Sigmoid colon (tissue), 7 donors: Measurements from ENCODE around the gene SCNM1. TPM values are rescaled to one million over a fixed set of nuclear protein-coding genes. Genes with fewer than 3 reads are reported as not detected.

Experiments used
- DNase-seq: peaks from one replicate; pipeline ENCODE4 v3.0.0-alpha.2; 2019
- H3K27ac ChIP-seq, 4 donors: fragments of 200-600 bp; sonication (generic); one replicate each; pipeline ENCODE4 v1.5.1; 2016 to 2019; ENCODE audit warnings: mild to moderate bottlenecking in 1 of 4
- H3K27me3 ChIP-seq, 3 donors: fragments of 200-600 bp; sonication (generic); one replicate each; pipeline ENCODE4 v1.5.1; 2019; ENCODE audit warnings: mild to moderate bottlenecking in 1 of 3
- H3K36me3 ChIP-seq, 4 donors: fragments of 200-600 bp; sonication (generic); one replicate each; pipeline ENCODE4 v1.5.1; 2016 to 2019
- H3K4me1 ChIP-seq, 4 donors: fragments of 200-600 bp; sonication (generic); one replicate each; pipeline ENCODE4 v1.5.1; 2017 to 2019
- H3K4me3 ChIP-seq, 4 donors: fragments of 200-600 bp; sonication (generic); one replicate each; pipeline ENCODE4 v1.5.1; 2017 to 2019; ENCODE audit warnings: mild to moderate bottlenecking in 2 of 4, moderate library complexity in 1 of 4
- H3K9me3 ChIP-seq, 4 donors: fragments of 200-600 bp in 3 of 4; sonication (generic) in 3 of 4; one replicate each; pipeline versions ENCODE4 v1.5.1 to v1.6.1; 2013 to 2019
- EP300 ChIP-seq, 4 donors: sonication (generic); formaldehyde crosslinking; IDR thresholded peaks; one replicate each; pipeline ENCODE4 v1.6.1; 2017; ENCODE audit warnings: antibody characterized with exemption in 4 of 4
- POLR2A ChIP-seq, 2 donors: fragments of 450-650 bp; IDR thresholded peaks; one replicate each; pipeline ENCODE4 v1.6.1; 2016; ENCODE audit warnings: antibody characterized with exemption in 2 of 2, mild to moderate bottlenecking in 2 of 2, moderate library complexity in 2 of 2
- POLR2AphosphoS5 ChIP-seq, 4 donors: sonication (generic); formaldehyde crosslinking; IDR thresholded peaks; one replicate each; pipeline ENCODE4 v1.6.1; 2017; ENCODE audit warnings: antibody characterized with exemption in 4 of 4
- WGBS, 2 donors: extraction: QIAGEN DNeasy Blood & Tissue Kit; methylation state at CpG; one replicate each; pipeline ENCODE4 v1.1.7; 2013; 5-methylcytosine and 5-hydroxymethylcytosine counted together
- intact Hi-C: fragments of 100-400 bp; cut with DNase I; formaldehyde crosslinking; loops from one replicate; pipeline ENCODE4 v1.15.1; 2023
- polyA plus RNA-seq, 3 donors: library from polyadenylated mRNA; stranded (reverse); fragments of 200-250 nt; gene quantifications; one replicate each; pipeline ENCODE4 v1.2.3, GENCODE V29; 2013
- total RNA-seq, 4 donors: library from RNA; depleted of rRNA; stranded (reverse); fragments of >200 nt; gene quantifications; one replicate each; pipeline ENCODE4 v1.1.0, GENCODE V29; 2016
- TF ChIP-seq, protein P1 (sequence below), 4 experiments: fragments of 450-650 bp in 3 of 4; fragments of 200-600 bp in 1 of 4; IDR thresholded peaks; one replicate each; pipeline ENCODE4 v1.5.1; 2016 to 2019; ENCODE audit warnings: antibody characterized with exemption in 4 of 4, mild to moderate bottlenecking in 3 of 4, moderate library complexity in 2 of 4
- donor health status: healthy with polysubstance abuse.
- donor health status: Bipolar disorder and iron deficiency.
- donor health status: healthy.

The SCNM1 gene, protein sequence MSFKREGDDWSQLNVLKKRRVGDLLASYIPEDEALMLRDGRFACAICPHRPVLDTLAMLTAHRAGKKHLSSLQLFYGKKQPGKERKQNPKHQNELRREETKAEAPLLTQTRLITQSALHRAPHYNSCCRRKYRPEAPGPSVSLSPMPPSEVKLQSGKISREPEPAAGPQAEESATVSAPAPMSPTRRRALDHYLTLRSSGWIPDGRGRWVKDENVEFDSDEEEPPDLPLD
- total RNA-seq (10 to 100 TPM; 17.5 to 24.2 (median 19.8) TPM), polyA plus RNA-seq (10 to 100 TPM; 35.4 to 42.4 (median 35.6) TPM)

DNA sequence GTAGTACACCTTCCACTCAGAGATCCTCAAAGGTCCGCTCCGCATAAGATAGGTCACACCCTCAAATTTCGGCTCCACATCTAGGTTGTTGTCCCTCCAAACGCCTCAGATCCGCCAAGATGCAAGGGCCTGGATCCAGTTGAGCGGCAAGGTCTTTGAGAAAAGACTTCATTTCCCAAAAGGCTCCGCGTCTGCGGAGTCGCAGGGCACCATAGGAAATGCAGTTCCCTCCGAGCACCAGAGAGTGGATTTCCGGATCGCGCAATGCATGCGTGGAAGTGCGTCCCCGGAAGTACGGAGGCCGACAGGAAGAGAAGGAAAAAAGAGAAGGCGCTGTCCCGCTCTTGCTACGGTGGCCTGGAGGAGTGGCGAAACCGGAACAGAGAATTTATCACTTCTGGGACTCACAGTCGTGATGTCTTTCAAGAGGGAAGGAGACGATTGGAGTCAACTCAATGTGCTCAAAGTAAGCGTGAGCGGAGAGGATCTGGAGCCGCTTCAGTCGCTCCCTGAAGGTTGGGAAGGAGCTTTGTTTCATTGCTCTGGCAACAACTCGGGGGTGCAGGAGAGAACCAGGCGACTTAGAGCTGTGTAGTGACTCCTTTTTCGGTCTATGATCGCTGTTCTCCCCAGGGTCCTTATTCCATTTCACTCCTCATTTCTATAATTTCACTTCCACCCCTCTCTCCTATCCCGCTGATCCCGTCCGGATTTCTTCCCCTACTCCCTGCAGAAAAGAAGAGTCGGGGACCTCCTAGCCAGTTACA, at the start of gene SCNM1, which contains the start of gene LYSMD1:
Gene SCNM1, plus strand, starts transcription at position 407 of the 767 bp plus-strand sequence. Its CDS starts 9 bp downstream, at position 416.
Gene LYSMD1, minus strand, starts transcription at position 165 of the 767 bp plus-strand sequence. CDS start 644 bp downstream, outside the sequence.
- Histone ChIP-seq H3K27ac (peak within 1 kb of the TSS; percentile 84 to 93 (median 92)), H3K27me3 (no peaks in the 10 kb centered on the region), H3K4me1 (peaks cover 0 to 32% (median 24%) of the 10 kb centered on the region in 4 donors), H3K36me3 (peaks cover 0 to 57% (median 21%) of the 10 kb centered on the region in 4 donors), H3K9me3 (no peaks in the 10 kb centered on the region), H3K4me3 (peak within 1 kb of the TSS; percentile 56 to 84 (median 78))
- intact Hi-C loops = loop anchor here (2.0 kb wide), 1 partner anchor 19 kb away; the partner anchor contains the start of gene SEMA6C
- 0 to 1% methylated on average over 38 of the region's 38 CpGs for WGBS, 2 donors
- peak; percentile 99 for DNase-seq
- TF ChIP-seq POLR2A (IDR thresholded peaks at IDR 0.05) = peak; percentile 27 to 30
- TF ChIP-seq, protein P1, sequence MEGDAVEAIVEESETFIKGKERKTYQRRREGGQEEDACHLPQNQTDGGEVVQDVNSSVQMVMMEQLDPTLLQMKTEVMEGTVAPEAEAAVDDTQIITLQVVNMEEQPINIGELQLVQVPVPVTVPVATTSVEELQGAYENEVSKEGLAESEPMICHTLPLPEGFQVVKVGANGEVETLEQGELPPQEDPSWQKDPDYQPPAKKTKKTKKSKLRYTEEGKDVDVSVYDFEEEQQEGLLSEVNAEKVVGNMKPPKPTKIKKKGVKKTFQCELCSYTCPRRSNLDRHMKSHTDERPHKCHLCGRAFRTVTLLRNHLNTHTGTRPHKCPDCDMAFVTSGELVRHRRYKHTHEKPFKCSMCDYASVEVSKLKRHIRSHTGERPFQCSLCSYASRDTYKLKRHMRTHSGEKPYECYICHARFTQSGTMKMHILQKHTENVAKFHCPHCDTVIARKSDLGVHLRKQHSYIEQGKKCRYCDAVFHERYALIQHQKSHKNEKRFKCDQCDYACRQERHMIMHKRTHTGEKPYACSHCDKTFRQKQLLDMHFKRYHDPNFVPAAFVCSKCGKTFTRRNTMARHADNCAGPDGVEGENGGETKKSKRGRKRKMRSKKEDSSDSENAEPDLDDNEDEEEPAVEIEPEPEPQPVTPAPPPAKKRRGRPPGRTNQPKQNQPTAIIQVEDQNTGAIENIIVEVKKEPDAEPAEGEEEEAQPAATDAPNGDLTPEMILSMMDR (IDR thresholded peaks at IDR 0.05) = peak in 1 of 4 experiments; percentile 32
- peak; percentile 84 to 96 (median 90) for TF ChIP-seq POLR2AphosphoS5 (IDR thresholded peaks at IDR 0.05)
- TF ChIP-seq EP300 (IDR thresholded peaks at IDR 0.05) = peak in 2 of 4 donors; percentile 43 to 86

DNA sequence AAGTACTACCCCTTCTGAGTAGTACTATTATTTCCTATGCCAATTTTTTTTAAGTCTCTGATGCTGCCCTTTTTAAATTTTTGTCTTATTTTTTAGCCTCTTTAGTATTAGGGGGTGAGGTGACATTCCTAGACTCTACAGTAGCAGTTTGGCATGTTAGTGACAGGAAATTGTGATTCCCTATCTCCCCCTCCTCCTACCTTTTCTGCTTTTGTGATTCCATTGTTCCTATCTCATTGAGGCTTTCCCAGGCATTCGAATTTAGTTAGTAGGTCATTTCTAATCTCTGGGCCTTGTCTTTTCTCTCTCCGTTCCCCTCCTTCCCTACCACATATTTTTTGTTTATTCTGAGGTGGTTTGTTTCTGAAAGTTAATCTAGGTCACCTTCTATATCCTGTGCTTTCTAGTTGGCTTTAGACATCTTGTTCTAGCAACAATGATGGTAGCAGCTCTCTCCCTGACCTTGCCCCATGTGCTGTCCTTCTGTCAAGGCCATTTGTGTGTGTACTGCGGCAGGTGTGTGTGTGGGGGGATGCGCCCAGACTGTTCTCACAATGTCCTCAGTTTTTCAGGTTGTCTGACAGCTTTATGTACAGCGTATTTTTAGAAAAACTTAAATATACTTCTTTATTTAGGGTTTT, 41.1 kb upstream of the SCNM1 start:
- peaks cover 0 to 49% (median 0%) of the 10 kb centered on the region in 4 donors for H3K36me3 ChIP-seq
- no peak for DNase-seq
- H3K27ac ChIP-seq = no peak overlapping the region
- H3K4me1 ChIP-seq = no peaks in the 10 kb centered on the region
- no peaks in the 10 kb centered on the region for H3K9me3 ChIP-seq
- no peak for TF ChIP-seq POLR2A (IDR thresholded peaks at IDR 0.05)
- TF ChIP-seq POLR2AphosphoS5 (IDR thresholded peaks at IDR 0.05) = no peak
- TF ChIP-seq EP300 (IDR thresholded peaks at IDR 0.05) = no peak
- TF ChIP-seq, protein P1 (IDR thresholded peaks at IDR 0.05) = no peak
- H3K27me3 ChIP-seq = no peaks in the 10 kb centered on the region
- intact Hi-C loops = no loop called here
- H3K4me3 ChIP-seq = no peak overlapping the region
- WGBS, 2 donors = 86 to 92% methylated on average over 5 of the region's 5 CpGs

DNA sequence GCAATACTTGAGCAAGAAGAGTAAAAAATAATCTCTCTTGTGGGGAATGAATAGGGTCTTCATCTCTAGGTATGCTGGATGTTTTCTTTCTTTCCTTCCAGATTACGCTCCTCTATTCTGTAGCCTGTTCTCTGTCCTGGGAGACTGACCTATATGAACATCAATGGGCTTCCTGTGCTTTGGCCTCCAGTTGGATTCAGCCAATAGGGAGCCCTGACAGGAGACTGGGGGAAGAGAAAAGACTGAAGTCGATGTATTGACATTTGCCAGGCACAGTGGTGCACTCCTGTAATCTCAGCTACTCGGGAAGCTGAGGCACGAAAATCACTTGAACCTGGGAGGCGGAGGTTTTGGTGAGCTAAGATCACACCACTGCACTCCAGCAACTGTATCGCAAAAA, 37.1 kb upstream of the SCNM1 start:
- intact Hi-C loops = no loop called here

DNA sequence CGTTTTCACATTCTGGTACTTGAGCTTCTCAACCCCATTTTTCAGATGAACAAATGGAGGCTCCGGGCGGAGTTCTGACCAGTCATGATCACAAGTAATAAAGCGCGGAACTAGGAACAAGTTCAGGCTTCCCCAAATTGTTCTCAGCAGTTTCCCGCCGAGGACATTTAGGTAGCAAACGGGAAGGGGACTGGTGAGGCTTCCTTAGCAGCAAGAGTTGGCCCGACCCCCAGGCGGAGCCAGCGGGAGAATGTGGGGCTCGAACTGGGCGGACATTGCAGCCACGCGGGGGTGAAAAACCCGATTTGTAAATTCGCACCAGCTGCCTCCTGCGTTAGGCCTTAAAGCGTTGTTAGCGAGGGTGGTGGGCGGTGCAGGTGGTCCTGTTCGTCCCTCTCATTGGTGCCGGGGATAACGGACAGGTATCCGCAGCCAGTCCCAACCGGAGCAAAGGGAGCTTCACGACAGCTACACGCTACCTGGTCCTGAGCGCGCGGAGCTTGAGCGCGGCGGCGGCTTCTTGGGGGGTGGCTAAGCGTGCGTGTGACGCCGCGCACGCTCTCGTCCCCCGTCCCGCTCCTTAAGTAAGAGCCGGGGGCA, 34.9 kb upstream of the SCNM1 start:
- DNase-seq = peak; percentile 97
- Histone ChIP-seq H3K27me3 (no peaks in the 10 kb centered on the region), H3K4me1 (peaks cover 0 to 23% (median 12%) of the 10 kb centered on the region in 4 donors), H3K4me3 (peak overlapping the region; percentile 22 to 51 (median 43)), H3K36me3 (peaks cover 0 to 6% (median 0%) of the 10 kb centered on the region in 4 donors), H3K9me3 (no peaks in the 10 kb centered on the region), H3K27ac (peak overlapping the region; percentile 70 to 75 (median 73))
- TF ChIP-seq EP300 (IDR thresholded peaks at IDR 0.05) (no peak), POLR2AphosphoS5 (IDR thresholded peaks at IDR 0.05) (peak; percentile 12 to 72 (median 58)), POLR2A (IDR thresholded peaks at IDR 0.05) (peak in 1 of 2 donors; percentile 9)
- TF ChIP-seq, protein P1 (IDR thresholded peaks at IDR 0.05) = no peak
- intact Hi-C loops = no loop called here
- 9 to 13% methylated on average over 45 of the region's 45 CpGs for WGBS, 2 donors

More for the DNA sequence above, 37.1 kb upstream of the SCNM1 start:
- H3K9me3 ChIP-seq = no peaks in the 10 kb centered on the region
- H3K27ac ChIP-seq = no peak overlapping the region
- H3K4me1 ChIP-seq = peaks cover 0 to 23% (median 12%) of the 10 kb centered on the region in 4 donors
- H3K4me3 ChIP-seq = no peak overlapping the region
- no peak for DNase-seq
- H3K27me3 ChIP-seq = no peaks in the 10 kb centered on the region
- no peak for TF ChIP-seq EP300 (IDR thresholded peaks at IDR 0.05)
- TF ChIP-seq, protein P1 (IDR thresholded peaks at IDR 0.05) = no peak
- TF ChIP-seq POLR2AphosphoS5 (IDR thresholded peaks at IDR 0.05) = no peak
- no peak for TF ChIP-seq POLR2A (IDR thresholded peaks at IDR 0.05)
- H3K36me3 ChIP-seq = peaks cover 0 to 13% (median 0%) of the 10 kb centered on the region in 4 donors
- 89 to 92% methylated on average over 6 of the region's 6 CpGs for WGBS, 2 donors
